Keratinocyte (primary cell): ENCODE data around the gene ZNF598.
"Not testable (repeated sequence)": the region's sequence is repeated elsewhere in the genome, so short reads cannot be mapped to it uniquely, and the experiment has no call there.

Source experiments
- CTCF ChIP-seq, 3 experiments: IDR thresholded peaks in 1 of 3; conservative IDR thresholded peaks in 1 of 3; optimal IDR thresholded peaks in 1 of 3; 2 replicates in 2 of 3; 3 replicates in 1 of 3; pipeline versions ENCODE3 to v1.5.1; 2011; ENCODE audit warnings: low read length in 3 of 3, mild to moderate bottlenecking in 3 of 3, moderate library complexity in 2 of 3, control low read depth in 1 of 3, inconsistent platforms in 1 of 3; ENCODE audit not compliant: insufficient read depth in 2 of 3; ENCODE audit errors: extremely low read depth in 1 of 3
- EZH2 ChIP-seq: IDR thresholded peaks from one replicate; pipeline ENCODE4 v1.6.1; 2012; ENCODE audit warnings: inconsistent platforms, mild to moderate bottlenecking, low read length, moderate library complexity

- TF ChIP-seq CTCF (optimal IDR thresholded peaks at IDR 0.05 in 1 of 3, IDR thresholded peaks at IDR 0.05 in 1 of 3, conservative IDR thresholded peaks at IDR 0.05 in 1 of 3; ENCODE audit: extremely low read depth in 1 of 3, insufficient read depth in 2 of 3, low read length in 3 of 3); EZH2: not testable (repeated sequence)
Observed at GRCh38 chr16:2011726-2012125, 2.1 kb upstream of the ZNF598 start.
